OCI-LY1 (cell line): ENCODE results near the gene ZFP36L2.

Experiments used
- CTCF ChIP-seq: fragments of 200-600 bp; sonication (generic), shearing (Covaris generic); IDR thresholded peaks from 2 replicates; pipeline ENCODE4 v1.5.1; 2017; ENCODE audit warnings: mild to moderate bottlenecking, antibody characterized with exemption, low read length, moderate library complexity, mixed read lengths
- EZH2 ChIP-seq: fragments of 200-600 bp; sonication (generic), shearing (Covaris generic); IDR thresholded peaks from 2 replicates; pipeline ENCODE4 v1.8.0; 2017; ENCODE audit warnings: borderline replicate concordance, mixed run types, mild to moderate bottlenecking, antibody characterized with exemption, low read length, moderate library complexity, mixed read lengths

GRCh38 chr2:43259512-43259911, 33.1 kb upstream of the ZFP36L2 start:
- TF ChIP-seq CTCF: no peak
- no peak for TF ChIP-seq EZH2
